Superior temporal gyrus (tissue), 1 donor: Measurements from ENCODE around the gene LBH.

ENCODE experiments used
- DNase-seq: peaks from one replicate; pipeline ENCODE4 v3.0.0-alpha.2; 2016; ENCODE audit errors: extremely low spot score

Gene LBH

DNA sequence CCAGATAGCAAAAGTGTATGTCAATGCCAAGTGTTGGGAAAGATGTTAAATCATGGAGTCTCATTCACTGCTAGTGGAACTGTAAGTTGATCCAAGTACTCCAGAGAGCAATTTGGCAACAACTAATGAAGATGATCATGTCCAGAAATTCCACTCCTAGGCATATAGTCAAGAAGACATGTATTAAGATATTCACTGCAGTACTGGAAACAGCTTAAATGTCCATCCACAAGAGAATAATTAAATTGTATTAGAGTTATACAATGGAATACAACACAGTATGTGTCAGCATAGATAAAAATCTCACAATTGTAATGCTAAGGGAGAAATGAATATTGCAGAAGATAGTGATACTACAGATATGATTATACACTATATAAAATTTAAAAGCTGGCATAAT, 15.2 kb upstream of the LBH start:
- no peak for DNase-seq

GRCh38 chr2:30217644-30218337, 13.5 kb upstream of the LBH start:
- no peak for DNase-seq

- DNase-seq = no peak
These were observed 13.0 kb upstream of the LBH start for GRCh38 chr2:30218338-30218713.

DNA sequence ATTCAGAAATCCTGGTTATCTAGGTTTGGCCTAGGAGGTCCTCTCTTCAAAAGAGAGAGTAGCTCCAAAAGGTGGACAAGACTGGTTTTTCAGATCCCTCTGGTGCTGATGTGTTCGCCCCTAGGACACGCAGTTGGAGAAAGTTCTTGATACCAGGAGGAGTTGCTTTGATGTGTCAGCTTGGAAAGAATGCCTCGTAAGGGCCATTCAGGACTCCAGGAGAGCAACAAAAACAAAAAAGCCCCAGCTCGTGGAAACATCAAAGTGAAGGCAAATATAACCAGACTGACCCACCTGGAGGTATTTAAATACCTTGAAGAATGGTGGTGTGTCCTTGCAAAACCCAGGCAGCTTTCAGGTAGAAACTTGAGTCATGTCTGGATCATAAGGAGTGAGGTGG, 12.5 kb upstream of the LBH start:
- no peak for DNase-seq

- no peak for DNase-seq
These were observed 11.2 kb upstream of the LBH start for GRCh38 chr2:30219886-30220875.

DNA sequence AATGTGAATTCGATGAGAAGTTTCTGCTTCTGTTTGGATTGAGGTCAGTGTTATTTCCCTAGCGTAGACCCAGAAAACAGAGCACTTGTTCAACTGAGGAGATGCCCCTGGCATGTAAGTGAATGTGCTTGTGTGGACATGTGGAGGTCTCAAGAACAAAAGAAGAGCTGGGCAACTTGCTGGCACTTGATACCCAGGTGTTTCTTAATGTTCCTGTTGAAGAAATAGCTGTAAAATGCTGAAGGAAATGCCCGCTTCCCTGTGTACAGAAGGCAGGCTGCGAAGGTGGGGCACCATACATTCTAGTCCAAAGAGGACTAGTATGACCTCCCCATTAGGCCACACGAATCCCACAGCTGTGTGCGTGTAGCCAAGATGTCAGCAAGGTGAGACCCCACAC, 9.8 kb upstream of the LBH start:
- DNase-seq = no peak

- DNase-seq = no peak
These were observed 9.3 kb upstream of the LBH start for GRCh38 chr2:30222031-30222430.

GRCh38 chr2:30222636-30223360, 8.5 kb upstream of the LBH start:
- no peak for DNase-seq

DNA sequence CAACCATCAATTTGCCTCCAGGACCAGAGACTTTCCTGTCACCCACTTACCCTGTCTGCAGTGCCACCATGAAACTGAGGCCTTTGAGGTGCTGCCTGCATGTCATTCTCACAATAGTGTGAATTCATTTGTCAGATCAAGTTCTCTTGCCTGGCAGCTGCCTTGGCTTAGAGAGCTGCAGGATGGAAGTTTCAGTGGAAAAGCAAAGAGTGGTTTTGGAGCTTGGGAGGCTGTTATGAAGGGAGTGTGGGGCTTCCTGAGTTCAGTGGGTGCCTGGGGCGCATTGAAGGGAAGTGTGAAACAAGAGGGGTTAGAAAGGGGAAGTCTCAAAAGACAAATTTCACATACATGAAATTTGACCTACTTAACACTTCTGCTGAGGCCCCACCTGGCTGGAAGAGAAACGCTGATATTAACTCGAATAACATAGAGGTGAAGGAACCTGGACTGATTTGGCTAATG, 7.9 kb upstream of the LBH start:
- DNase-seq = no peak

DNA sequence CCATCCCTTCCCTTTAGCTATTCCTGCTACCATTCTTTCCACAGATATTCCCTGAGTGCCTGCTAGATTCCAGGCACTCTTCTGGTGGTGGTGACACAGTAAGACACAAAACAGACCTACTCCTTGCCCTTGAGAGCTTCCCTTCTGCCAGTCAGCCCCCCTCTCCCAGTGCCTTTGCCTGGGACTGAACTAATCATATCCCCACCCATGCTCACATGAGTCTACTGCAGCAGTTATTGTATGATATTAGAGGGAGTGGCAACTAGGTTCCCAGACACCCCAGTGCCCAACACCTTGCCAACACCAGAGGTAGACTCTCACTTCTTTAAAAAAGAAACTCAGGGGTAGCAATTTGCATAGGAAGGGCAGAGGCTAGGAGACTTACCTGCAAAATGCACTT, 7.2 kb upstream of the LBH start:
- DNase-seq = no peak

GRCh38 chr2:30225131-30225762, 6.1 kb upstream of the LBH start:
- DNase-seq = no peak

GRCh38 chr2:30226144-30227032, 4.9 kb upstream of the LBH start:
- peak; percentile 66 for DNase-seq

GRCh38 chr2:30229596-30229995, 1.7 kb upstream of the LBH start:
- no peak for DNase-seq

DNA sequence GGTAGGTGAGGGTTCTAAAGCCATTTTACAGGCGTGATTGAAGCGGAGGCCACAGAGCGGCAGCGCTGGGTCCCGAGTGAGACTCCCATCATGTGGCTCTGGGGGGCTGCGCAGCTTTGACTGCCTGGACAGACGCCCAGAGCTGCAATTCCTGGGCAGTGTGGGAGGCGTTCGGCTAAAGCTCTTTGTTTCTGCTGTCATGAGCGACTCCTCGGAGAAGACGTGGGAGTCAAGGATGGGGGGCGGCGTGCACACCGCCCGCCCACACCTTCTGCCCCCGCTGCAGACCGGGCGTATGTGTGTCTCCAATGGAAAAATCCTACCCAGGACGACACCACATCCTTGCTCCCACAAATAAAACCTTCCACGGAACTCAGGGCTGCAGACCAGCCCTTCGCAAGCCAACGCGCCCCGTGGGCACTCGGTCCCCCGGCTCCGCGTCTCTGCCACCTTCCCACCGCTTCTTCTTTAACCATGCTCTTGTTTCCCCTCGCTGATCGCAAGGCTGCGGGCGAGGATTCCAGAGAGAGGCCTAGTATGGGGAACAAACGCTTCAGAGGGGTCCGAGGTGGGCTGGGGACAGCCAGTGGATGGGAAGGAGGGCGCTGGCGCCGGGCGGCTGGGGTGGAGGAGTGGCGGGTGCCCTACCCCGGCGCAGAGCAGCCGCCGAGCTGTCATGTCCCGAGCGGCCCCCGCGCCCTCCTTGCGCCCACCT, 680 bp upstream of the LBH start:
- DNase-seq = no peak

- no peak for DNase-seq
These were observed 864 bp downstream of the LBH start for GRCh38 chr2:30231996-30232800.

DNA sequence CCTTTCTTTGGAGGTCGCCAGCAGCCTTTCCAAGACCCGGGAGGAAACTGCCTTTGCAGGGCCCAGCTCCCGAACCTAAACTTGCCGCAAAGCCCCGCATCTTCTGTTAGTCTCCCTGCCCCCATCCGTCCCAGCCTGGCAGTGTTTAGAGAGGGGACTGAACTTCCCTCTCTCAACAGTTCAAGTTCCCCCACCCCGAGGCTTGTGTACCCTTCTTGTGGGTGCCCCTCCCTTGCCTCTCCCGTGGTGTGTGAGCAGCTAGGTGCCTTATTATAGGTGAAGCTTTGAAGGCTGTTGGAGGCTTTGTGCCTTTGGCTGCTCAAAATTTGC, 1.4 kb downstream of the LBH start:
- DNase-seq = no peak

GRCh38 chr2:30233271-30234009, 2.1 kb downstream of the LBH start:
- no peak for DNase-seq

DNA sequence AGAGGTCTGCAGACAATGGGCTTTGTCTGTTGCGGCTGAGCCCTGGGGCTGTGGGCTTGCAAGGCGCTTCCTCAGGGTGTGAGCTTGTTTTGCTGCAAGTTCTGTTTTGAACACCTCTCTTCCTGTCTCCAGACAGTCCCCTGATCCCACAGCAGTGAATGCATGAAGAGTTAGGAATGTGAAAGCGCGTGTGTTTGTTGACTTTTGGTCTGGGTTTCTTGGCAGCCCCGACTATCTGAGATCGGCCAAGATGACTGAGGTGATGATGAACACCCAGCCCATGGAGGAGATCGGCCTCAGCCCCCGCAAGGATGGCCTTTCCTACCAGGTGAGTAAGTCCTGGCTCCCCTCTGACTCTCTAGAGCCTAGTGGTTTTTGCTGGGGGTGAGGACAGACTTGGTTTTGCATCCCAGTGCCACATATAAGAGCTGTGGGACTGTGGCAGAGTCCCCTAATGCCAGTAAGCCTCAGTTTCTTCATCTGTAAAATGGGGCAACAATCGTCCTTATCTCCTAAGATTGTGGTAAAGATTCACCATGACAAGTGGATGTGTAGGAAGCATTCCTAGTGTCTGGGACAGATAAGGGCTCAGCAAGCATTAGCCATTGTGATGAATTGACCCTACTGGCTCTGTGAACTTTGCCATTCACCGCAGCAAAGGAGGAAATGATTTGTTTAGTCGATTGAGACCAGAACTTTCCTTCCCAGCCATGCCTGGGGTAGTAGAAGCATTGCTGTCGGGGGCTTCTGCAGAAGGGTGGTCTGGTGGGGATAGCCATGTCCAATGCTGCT, 3.0 kb downstream of the LBH start:
- DNase-seq = no peak
